K562 (cell line): Measurements from ENCODE around the gene CCDC33. TPM values are rescaled to one million over a fixed set of nuclear protein-coding genes. Genes with fewer than 3 reads are reported as not detected.

Experiments
- ATAC-seq: fragments of 200-7000 bp; cut with Tn5 transposase; 3 replicates; pipeline ENCODE4 v1.9.1; 2020; ENCODE audit warnings: moderate library complexity
- BruUV-seq: library from RNA; stranded (reverse); fragments of 400-500 nt; replicated peaks from 2 replicates; lab custom pipeline; 2021; lab: Mats Ljungman, UMichigan
- CTCF ChIA-PET: fragments of 300-600 bp; formaldehyde crosslinking; extraction: SDS; loops from one replicate; lab custom pipeline; 2021; ENCODE audit warnings: low intra/inter-chr PET ratio; lab: Yijun Ruan, JAX
- POLR2A ChIA-PET: fragments of 300-600, 350-650 bp; sonication (Branson Sonifier 250); formaldehyde crosslinking; extraction: SDS; loops from one replicate; lab custom pipeline; 2021; ENCODE audit warnings: antibody characterized with exemption, inconsistent platforms; lab: Yijun Ruan, JAX
- DNase-seq, 4 experiments: peaks; one replicate each; pipeline versions ENCODE4 v3.0.0 to v3.0.0-alpha.2; 2011 to 2018; ENCODE audit warnings: low spot score in 3 of 4, mixed read lengths in 3 of 4; ENCODE audit errors: extremely low read depth in 1 of 4
- FAIRE-seq: peaks from 2 replicates; lab custom pipeline; 2011; peaks lifted over from hg19 to GRCh38; lab: Jason Lieb, UNC
- H2AFZ ChIP-seq: 2 replicates; pipeline ENCODE4 v1.6.0; 2011; ENCODE audit warnings: low read depth, low read length, control low read depth, inconsistent platforms
- H3K27ac ChIP-seq: fragments of 200-600 bp; 3 replicates; pipeline ENCODE4 v1.8.0; 2011; ENCODE audit warnings: low read depth, mild to moderate bottlenecking, control low read depth, inconsistent platforms, low read length, moderate library complexity, mixed read lengths; ENCODE audit errors: extremely low read depth
- H3K27me3 ChIP-seq, 2 experiments: fragments of 300-600 bp in 1 of 2; 2 replicates in 1 of 2; 3 replicates in 1 of 2; pipeline versions ENCODE4 v1.6.0 to v1.8.0; 2011; ENCODE audit warnings: inconsistent platforms in 2 of 2, low read length in 2 of 2, mild to moderate bottlenecking in 1 of 2, mixed read lengths in 1 of 2, moderate library complexity in 1 of 2; ENCODE audit not compliant: control insufficient read depth in 2 of 2, insufficient read depth in 2 of 2
- H3K36me3 ChIP-seq: fragments of 300-600 bp; 3 replicates; pipeline ENCODE4 v1.8.0; 2011; ENCODE audit warnings: mild to moderate bottlenecking, low read length, inconsistent platforms; ENCODE audit not compliant: control insufficient read depth, insufficient read depth
- H3K4me1 ChIP-seq, 2 experiments: fragments of 200-600 bp in 1 of 2; replicated peaks in 1 of 2; 2 replicates in 1 of 2; 3 replicates in 1 of 2; pipeline versions ENCODE4 v1.5.1 to v1.8.0; 2011; ENCODE audit warnings: inconsistent platforms in 2 of 2, low read length in 2 of 2, mild to moderate bottlenecking in 1 of 2, mixed read lengths in 1 of 2, moderate library complexity in 1 of 2; ENCODE audit not compliant: control insufficient read depth in 2 of 2, insufficient read depth in 2 of 2
- H3K4me2 ChIP-seq: 2 replicates; pipeline ENCODE4 v1.6.1; 2011; ENCODE audit warnings: low read length, control low read depth, inconsistent platforms, mixed read lengths; ENCODE audit not compliant: insufficient read depth
- H3K4me3 ChIP-seq: fragments of 200-600 bp; sonication (generic), shearing (Covaris generic); 2 replicates; pipeline ENCODE4 v1.5.1; 2016; ENCODE audit warnings: control low read depth, inconsistent platforms
- H3K79me2 ChIP-seq: fragments of 200-600 bp; 3 replicates; pipeline ENCODE4 v1.8.0; 2011; ENCODE audit warnings: low read length, inconsistent platforms; ENCODE audit not compliant: control insufficient read depth, insufficient read depth
- H3K9ac ChIP-seq, 2 experiments: 2 replicates each; pipeline versions ENCODE4 v1.6.0 to v1.6.1; 2011; ENCODE audit warnings: low read depth in 2 of 2, low read length in 2 of 2, control low read depth in 1 of 2, inconsistent platforms in 1 of 2, mild to moderate bottlenecking in 1 of 2, mixed read lengths in 1 of 2; ENCODE audit not compliant: insufficient read depth in 1 of 2
- H3K9me1 ChIP-seq: one replicate; pipeline ENCODE4 v1.6.0; 2011; ENCODE audit warnings: inconsistent platforms, mild to moderate bottlenecking, low read length, moderate library complexity; ENCODE audit not compliant: control insufficient read depth, insufficient read depth
- H3K9me3 ChIP-seq: replicated peaks from 2 replicates; pipeline ENCODE4 v1.5.1; 2011; ENCODE audit warnings: low read depth, low read length, inconsistent platforms; ENCODE audit not compliant: control insufficient read depth, insufficient read depth
- H4K20me1 ChIP-seq: replicated peaks from 2 replicates; pipeline ENCODE4 v1.6.1; 2011; ENCODE audit warnings: low read length, inconsistent platforms, mixed read lengths; ENCODE audit not compliant: control insufficient read depth, insufficient read depth
- EP300 ChIP-seq: IDR thresholded peaks from 2 replicates; pipeline ENCODE4 v1.6.1; 2012; ENCODE audit warnings: low read length, improper control_type of control experiment
- MED1 ChIP-seq: sonication (generic); formaldehyde crosslinking; IDR thresholded peaks from 2 replicates; pipeline ENCODE4 v1.8.1; 2023; ENCODE audit warnings: missing genetic modification reagents, borderline replicate concordance
- MEF2D ChIP-seq: conservative IDR thresholded peaks from 2 replicates; pipeline ENCODE4 v1.6.1; 2016; ENCODE audit warnings: low read depth, missing genetic modification characterization, missing compliant biosample characterization
- MEIS2 ChIP-seq: fragments of 450-650 bp; IDR thresholded peaks from 2 replicates; pipeline ENCODE4 v1.6.1; 2014; ENCODE audit warnings: mild to moderate bottlenecking; ENCODE audit not compliant: partially characterized antibody
- MYBL2 ChIP-seq, 2 experiments: fragments of 450-650 bp in 1 of 2; sonication (generic) in 1 of 2; formaldehyde crosslinking in 1 of 2; IDR thresholded peaks; 2 replicates each; pipeline versions ENCODE4 v1.6.1 to v1.8.1; 2017 to 2022; ENCODE audit warnings: borderline replicate concordance in 1 of 2, inconsistent platforms in 1 of 2, low read depth in 1 of 2, mild to moderate bottlenecking in 1 of 2, missing genetic modification reagents in 1 of 2, moderate library complexity in 1 of 2
- RERE ChIP-seq: sonication (generic); formaldehyde crosslinking; IDR thresholded peaks from 2 replicates; pipeline ENCODE4 v1.8.0; 2023; ENCODE audit warnings: missing genetic modification reagents, mild to moderate bottlenecking, borderline replicate concordance
- SMARCA4 ChIP-seq: fragments of 450-650 bp; IDR thresholded peaks from 2 replicates; pipeline ENCODE4 v1.6.1; 2016
- SMARCC2 ChIP-seq: fragments of 450-650 bp; IDR thresholded peaks from 2 replicates; pipeline ENCODE4 v1.6.1; 2017; ENCODE audit warnings: antibody characterized with exemption, moderate library complexity, mild to moderate bottlenecking, low read depth
- TRIM25 ChIP-seq: fragments of 450-650 bp; IDR thresholded peaks from 2 replicates; pipeline ENCODE4 v1.7.0; 2016; ENCODE audit warnings: borderline replicate concordance
- U2AF1 ChIP-seq: fragments of 200-400 bp; formaldehyde crosslinking; optimal IDR thresholded peaks from 2 replicates; pipeline ENCODE3; 2017; ENCODE audit warnings: mild to moderate bottlenecking, low read depth, low read length, moderate library complexity
- ZBTB43 ChIP-seq: sonication (generic); formaldehyde crosslinking; IDR thresholded peaks from 2 replicates; pipeline ENCODE4 v1.8.0; 2023; ENCODE audit warnings: mild to moderate bottlenecking, missing genetic modification reagents
- ZBTB7A ChIP-seq: IDR thresholded peaks from 2 replicates; pipeline ENCODE4 v1.6.1; 2011; ENCODE audit warnings: low read depth, mild to moderate bottlenecking, low read length, moderate library complexity, borderline replicate concordance; ENCODE audit not compliant: control insufficient read depth
- WGBS: fragments of 100-300 bp; shearing (Covaris generic); methylation state at CpG from one replicate; pipeline ENCODE4 v1.1.6; 2016; ENCODE audit warnings: low coverage, mixed read lengths; ENCODE audit not compliant: insufficient coverage; ENCODE audit errors: missing lambda C conversion rate; 5-methylcytosine and 5-hydroxymethylcytosine counted together
- in situ Hi-C: fragments of 300-500 bp; cut with MboI; formaldehyde crosslinking; loops from 4 replicates; pipeline ENCODE4 v1.15.0; 2018; ENCODE audit warnings: inconsistent platforms, mixed read lengths
- intact Hi-C: fragments of 100-400 bp; cut with micrococcal nuclease; formaldehyde crosslinking; loops from 2 replicates; pipeline ENCODE4 v1.14.2; 2022
- polyA plus RNA-seq, 8 experiments: library from polyadenylated mRNA; depleted of rRNA in 4 of 8; stranded (reverse) in 5 of 8; unstranded in 3 of 8; fragments of >200 nt; fragmentation: Nextera tagmentation in 2 of 8; fragmentation: Illumina TruSeq in 1 of 8; extraction: Ambion mirVana in 2 of 8; extraction: Trizol in 1 of 8; gene quantifications; 2 replicates each; pipeline versions ENCODE4 v1.2.1 to v1.2.3, GENCODE V29; 2011 to 2014; ENCODE audit warnings: inconsistent platforms in 1 of 8, missing spikeins in 1 of 8
- total RNA-seq, 7 experiments: library from RNA; depleted of rRNA in 6 of 7; stranded (reverse); fragments of >200 nt in 6 of 7; fragmentation: Illumina TruSeq in 2 of 7; extraction: Trizol in 2 of 7; gene quantifications; 2 replicates each; pipeline versions ENCODE4 v1.2.1 to v1.2.3, GENCODE V29; 2011 to 2021; ENCODE audit warnings: low replicate concordance in 1 of 7

The CCDC33 gene
- total and polyA plus RNA-seq, 9 of the 15 experiments (the other 6 are each of a cell fraction or from before 2014, with no cell fraction given) = 0.08 to 1.1 (median 0.15) TPM; not detected in 4

DNA sequence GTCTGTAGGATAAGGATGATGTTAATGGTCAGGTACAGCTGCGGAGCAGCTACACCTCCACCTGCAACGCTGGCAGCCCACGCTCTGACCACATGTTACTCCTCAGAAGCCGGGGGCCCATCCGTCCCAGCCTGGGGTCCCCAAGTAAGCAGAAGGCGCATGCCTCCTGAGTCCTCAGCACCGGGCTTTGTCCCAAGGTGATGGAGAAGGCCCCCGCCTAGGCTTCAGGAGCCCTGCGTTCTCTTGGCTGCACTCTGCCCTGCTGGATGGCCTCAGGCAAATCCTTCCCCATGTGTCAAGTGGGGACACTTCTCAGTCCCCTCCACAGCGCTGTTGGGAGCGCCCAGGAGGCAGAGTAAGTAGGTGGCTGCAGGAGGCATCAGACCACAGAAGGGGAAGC lies 47.9 kb upstream of the CCDC33 start:
- H3K27me3 ChIP-seq = peaks cover 0 to 58% of the 10 kb centered on the region in 2 experiments; a peak in 4 of 5 replicates
- no peak for TF ChIP-seq ZBTB43
- TF ChIP-seq SMARCA4 = no peak
- no peak for TF ChIP-seq SMARCC2
- no peak for TF ChIP-seq MYBL2 (IDR thresholded peaks at IDR 0.05; ENCODE audit: low read depth)
- TF ChIP-seq MYBL2 (CRISPR knock-in tag; IDR thresholded peaks at IDR 0.05; ENCODE audit: borderline replicate concordance) = no peak
- no peak for TF ChIP-seq TRIM25
- no peak for TF ChIP-seq MEIS2
- no peak for TF ChIP-seq ZBTB7A
- TF ChIP-seq MED1 (CRISPR knock-in tag) = no peak
- TF ChIP-seq EP300 = no peak
- TF ChIP-seq RERE (CRISPR knock-in tag) = no peak
- no peak for TF ChIP-seq MEF2D (tag)
- no peak for TF ChIP-seq U2AF1

More for the DNA sequence above, 47.9 kb upstream of the CCDC33 start:
- H3K9ac ChIP-seq = no peak overlapping the region
- intact Hi-C loops = no loop called here
- no TSS peak for BruUV-seq
- H3K4me2 ChIP-seq = no peak overlapping the region
- in situ Hi-C loops = no loop called here
- 0% methylated on average over 11 of the region's 11 CpGs for WGBS
- no peaks in the 10 kb centered on the region for H3K36me3 ChIP-seq
- no peaks in the 10 kb centered on the region for H3K9me1 ChIP-seq
- CTCF ChIA-PET = no interaction called here
- FAIRE-seq = no peak
- POLR2A ChIA-PET = interaction anchor here (0.5 to 0.9 kb wide), 2 partner anchors 10 to 134 kb away, joined by 3 to 4 read pairs; no protein-coding TSS in a partner anchor
- no peaks in the 10 kb centered on the region for H3K79me2 ChIP-seq
- H4K20me1 ChIP-seq = 0 out of 2 replicates have a peak, but pooled peaks cover 6% of the 10 kb centered on the region
- no peaks in the 10 kb centered on the region for H3K9me3 ChIP-seq
- H3K4me1 ChIP-seq = no peaks in the 10 kb centered on the region
- H2AFZ ChIP-seq = no peak overlapping the region
- DNase-seq = no peak
- no peak overlapping the region for H3K27ac ChIP-seq
- ATAC-seq = no peak
- H3K4me3 ChIP-seq = no peak overlapping the region
